Measurements from ENCODE around the gene NTSR2.

DNA sequence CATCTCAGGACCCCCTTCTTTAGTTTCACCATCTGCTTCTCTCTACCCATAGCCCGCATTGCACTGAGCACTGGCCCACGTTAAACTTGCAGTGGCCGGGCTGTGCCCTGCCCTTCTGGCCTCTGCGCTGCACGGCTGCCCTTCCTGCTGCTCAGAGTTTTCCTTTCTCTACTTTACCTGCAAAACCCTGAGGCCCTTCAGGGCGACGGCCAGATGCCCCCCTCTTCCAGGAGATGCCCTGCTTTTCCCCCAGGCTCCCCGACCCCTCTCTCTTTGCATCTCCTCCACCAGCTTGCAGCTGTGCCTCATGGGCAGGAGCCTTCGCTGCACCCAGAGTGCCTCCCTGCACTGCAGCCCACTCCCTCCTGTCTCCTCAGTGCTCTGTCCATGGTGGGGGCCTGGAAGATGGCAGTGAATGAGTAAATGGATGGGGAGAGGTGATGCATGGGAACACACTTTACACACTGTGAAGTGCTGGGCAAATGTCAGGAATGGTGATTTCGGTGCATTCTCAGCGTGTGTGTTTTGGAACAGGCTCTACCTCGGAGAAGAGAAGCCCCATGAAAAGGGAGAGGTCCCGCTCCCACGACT is 53.8 kb downstream of the NTSR2 start:
- TF ChIP-seq, protein P1, sequence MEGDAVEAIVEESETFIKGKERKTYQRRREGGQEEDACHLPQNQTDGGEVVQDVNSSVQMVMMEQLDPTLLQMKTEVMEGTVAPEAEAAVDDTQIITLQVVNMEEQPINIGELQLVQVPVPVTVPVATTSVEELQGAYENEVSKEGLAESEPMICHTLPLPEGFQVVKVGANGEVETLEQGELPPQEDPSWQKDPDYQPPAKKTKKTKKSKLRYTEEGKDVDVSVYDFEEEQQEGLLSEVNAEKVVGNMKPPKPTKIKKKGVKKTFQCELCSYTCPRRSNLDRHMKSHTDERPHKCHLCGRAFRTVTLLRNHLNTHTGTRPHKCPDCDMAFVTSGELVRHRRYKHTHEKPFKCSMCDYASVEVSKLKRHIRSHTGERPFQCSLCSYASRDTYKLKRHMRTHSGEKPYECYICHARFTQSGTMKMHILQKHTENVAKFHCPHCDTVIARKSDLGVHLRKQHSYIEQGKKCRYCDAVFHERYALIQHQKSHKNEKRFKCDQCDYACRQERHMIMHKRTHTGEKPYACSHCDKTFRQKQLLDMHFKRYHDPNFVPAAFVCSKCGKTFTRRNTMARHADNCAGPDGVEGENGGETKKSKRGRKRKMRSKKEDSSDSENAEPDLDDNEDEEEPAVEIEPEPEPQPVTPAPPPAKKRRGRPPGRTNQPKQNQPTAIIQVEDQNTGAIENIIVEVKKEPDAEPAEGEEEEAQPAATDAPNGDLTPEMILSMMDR (IDR thresholded peaks at IDR 0.05), result no peak
- TF ChIP-seq POLR2A (IDR thresholded peaks at IDR 0.05), result no peak

Data from ovary (tissue), 3 donors.